Measurements from ENCODE around the gene DHX9. TPM values are rescaled to one million over a fixed set of nuclear protein-coding genes. Genes with fewer than 3 reads are reported as not detected.

Gene DHX9
- total RNA-seq, 1 experiment from 2014 or later: 191 TPM

DNA sequence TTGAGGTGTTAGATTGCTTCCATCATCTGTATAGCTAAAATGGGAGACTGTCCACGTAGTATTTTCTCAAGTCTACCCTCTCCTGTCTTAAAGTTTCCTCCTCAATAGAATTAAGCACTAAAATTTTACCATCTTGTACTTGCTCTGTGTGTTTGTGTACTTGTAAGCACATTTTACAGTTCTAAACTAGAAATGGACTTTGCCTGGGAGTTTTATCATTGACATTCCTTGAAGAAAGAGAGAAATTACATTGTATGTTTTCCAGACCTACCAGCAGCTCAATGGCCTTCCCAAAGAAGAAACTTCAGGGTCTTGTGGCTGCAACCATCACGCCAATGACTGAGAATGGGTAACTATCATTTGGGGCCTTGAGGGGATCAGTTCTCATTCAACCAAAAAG, 45.1 kb upstream of the DHX9 start:
- no TSS peak for BruUV-seq (replicated peaks)
- no peak overlapping the region for H3K4me3 ChIP-seq (ENCODE audit: low read length)
- POLR2A ChIA-PET (ENCODE audit: unreplicated experiment): no interaction called here
- H3K9me3 ChIP-seq (ENCODE audit: low read length): no peaks in the 10 kb centered on the region
- no peak overlapping the region for H3K27ac ChIP-seq (ENCODE audit: low read length)
- no peaks in the 10 kb centered on the region for H3K9me2 ChIP-seq (replicated peaks; ENCODE audit: low read length)
- H4K20me1 ChIP-seq (ENCODE audit: low read length): no peaks in the 10 kb centered on the region
- DNase-seq: no peak
- intact Hi-C loops (cut with micrococcal nuclease): no loop called here
- no peak for ATAC-seq
- CTCF ChIA-PET: no interaction called here
- H3K4me2 ChIP-seq (ENCODE audit: low read length): no peak overlapping the region
- no peak overlapping the region for H2AFZ ChIP-seq (ENCODE audit: low read length)
- no peak for TF ChIP-seq EZH2phosphoT487 (IDR thresholded peaks at IDR 0.05; ENCODE audit: borderline replicate concordance, low read length)
- TF ChIP-seq, protein P1, sequence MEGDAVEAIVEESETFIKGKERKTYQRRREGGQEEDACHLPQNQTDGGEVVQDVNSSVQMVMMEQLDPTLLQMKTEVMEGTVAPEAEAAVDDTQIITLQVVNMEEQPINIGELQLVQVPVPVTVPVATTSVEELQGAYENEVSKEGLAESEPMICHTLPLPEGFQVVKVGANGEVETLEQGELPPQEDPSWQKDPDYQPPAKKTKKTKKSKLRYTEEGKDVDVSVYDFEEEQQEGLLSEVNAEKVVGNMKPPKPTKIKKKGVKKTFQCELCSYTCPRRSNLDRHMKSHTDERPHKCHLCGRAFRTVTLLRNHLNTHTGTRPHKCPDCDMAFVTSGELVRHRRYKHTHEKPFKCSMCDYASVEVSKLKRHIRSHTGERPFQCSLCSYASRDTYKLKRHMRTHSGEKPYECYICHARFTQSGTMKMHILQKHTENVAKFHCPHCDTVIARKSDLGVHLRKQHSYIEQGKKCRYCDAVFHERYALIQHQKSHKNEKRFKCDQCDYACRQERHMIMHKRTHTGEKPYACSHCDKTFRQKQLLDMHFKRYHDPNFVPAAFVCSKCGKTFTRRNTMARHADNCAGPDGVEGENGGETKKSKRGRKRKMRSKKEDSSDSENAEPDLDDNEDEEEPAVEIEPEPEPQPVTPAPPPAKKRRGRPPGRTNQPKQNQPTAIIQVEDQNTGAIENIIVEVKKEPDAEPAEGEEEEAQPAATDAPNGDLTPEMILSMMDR (conservative IDR thresholded peaks at IDR 0.05; ENCODE audit: low read depth, low read length): no peak
- TF ChIP-seq EZH2 (IDR thresholded peaks at IDR 0.05; ENCODE audit: low read length, unreplicated experiment): no peak
- H3K36me3 ChIP-seq (ENCODE audit: low read depth, low read length): no peaks in the 10 kb centered on the region
- peaks cover 41% of the 10 kb centered on the region for H3K27me3 ChIP-seq (ENCODE audit: low read length)
- no peak overlapping the region for H3K9ac ChIP-seq (ENCODE audit: low read length)
- no peaks in the 10 kb centered on the region for H3K79me2 ChIP-seq (ENCODE audit: low read length)
- no peaks in the 10 kb centered on the region for H3F3A ChIP-seq (ENCODE audit: low read length, unreplicated experiment)
- no peaks in the 10 kb centered on the region for H3K4me1 ChIP-seq (ENCODE audit: insufficient read depth, low read length)

DNA sequence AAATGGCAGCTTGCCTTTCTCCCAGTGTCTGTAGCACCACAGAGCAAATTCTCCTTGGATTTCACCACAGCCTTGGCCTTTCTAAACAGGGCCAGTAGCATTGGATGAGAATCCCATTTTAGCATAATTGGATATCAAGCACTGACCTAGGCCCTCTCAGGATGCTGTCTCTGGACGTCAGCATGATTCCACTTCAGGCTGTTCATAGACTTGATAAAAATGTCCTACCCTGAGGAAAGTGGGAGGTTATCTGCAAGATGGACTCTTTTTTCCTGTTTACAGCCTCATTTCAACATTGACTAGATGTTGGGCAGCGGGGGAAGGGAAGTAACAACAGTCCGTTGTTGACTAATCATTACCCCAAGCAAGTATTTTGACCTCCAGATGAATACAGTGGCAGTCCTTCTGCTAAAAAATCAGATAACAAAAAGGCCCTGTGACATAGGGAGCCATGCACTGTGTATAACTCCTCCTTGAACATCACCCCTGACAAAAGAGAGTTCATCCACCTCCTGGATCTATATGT, 44.4 kb upstream of the DHX9 start:
- no peak overlapping the region for H3K9ac ChIP-seq (ENCODE audit: low read length)
- no peaks in the 10 kb centered on the region for H4K20me1 ChIP-seq (ENCODE audit: low read length)
- DNase-seq (no peak), ATAC-seq (no peak)
- intact Hi-C loops (cut with micrococcal nuclease): no loop called here
- H3K9me3 ChIP-seq (ENCODE audit: low read length): no peaks in the 10 kb centered on the region
- BruUV-seq (replicated peaks): no TSS peak
- H3K4me2 ChIP-seq (ENCODE audit: low read length): no peak overlapping the region
- H3K4me3 ChIP-seq (ENCODE audit: low read length): no peak overlapping the region
- CTCF ChIA-PET: no interaction called here
- no peaks in the 10 kb centered on the region for H3K36me3 ChIP-seq (ENCODE audit: low read depth, low read length)
- H3F3A ChIP-seq (ENCODE audit: low read length, unreplicated experiment): no peaks in the 10 kb centered on the region
- H3K27ac ChIP-seq (ENCODE audit: low read length): no peak overlapping the region
- peaks cover 35% of the 10 kb centered on the region for H3K27me3 ChIP-seq (ENCODE audit: low read length)
- TF ChIP-seq, protein P1 (conservative IDR thresholded peaks at IDR 0.05; ENCODE audit: low read depth, low read length): no peak
- TF ChIP-seq EZH2 (IDR thresholded peaks at IDR 0.05; ENCODE audit: low read length, unreplicated experiment): no peak
- no peak for TF ChIP-seq EZH2phosphoT487 (IDR thresholded peaks at IDR 0.05; ENCODE audit: borderline replicate concordance, low read length)
- H3K4me1 ChIP-seq (ENCODE audit: insufficient read depth, low read length): no peaks in the 10 kb centered on the region
- no peak overlapping the region for H2AFZ ChIP-seq (ENCODE audit: low read length)
- no peaks in the 10 kb centered on the region for H3K9me2 ChIP-seq (replicated peaks; ENCODE audit: low read length)
- H3K79me2 ChIP-seq (ENCODE audit: low read length): no peaks in the 10 kb centered on the region
- POLR2A ChIA-PET (ENCODE audit: unreplicated experiment): no interaction called here

DNA sequence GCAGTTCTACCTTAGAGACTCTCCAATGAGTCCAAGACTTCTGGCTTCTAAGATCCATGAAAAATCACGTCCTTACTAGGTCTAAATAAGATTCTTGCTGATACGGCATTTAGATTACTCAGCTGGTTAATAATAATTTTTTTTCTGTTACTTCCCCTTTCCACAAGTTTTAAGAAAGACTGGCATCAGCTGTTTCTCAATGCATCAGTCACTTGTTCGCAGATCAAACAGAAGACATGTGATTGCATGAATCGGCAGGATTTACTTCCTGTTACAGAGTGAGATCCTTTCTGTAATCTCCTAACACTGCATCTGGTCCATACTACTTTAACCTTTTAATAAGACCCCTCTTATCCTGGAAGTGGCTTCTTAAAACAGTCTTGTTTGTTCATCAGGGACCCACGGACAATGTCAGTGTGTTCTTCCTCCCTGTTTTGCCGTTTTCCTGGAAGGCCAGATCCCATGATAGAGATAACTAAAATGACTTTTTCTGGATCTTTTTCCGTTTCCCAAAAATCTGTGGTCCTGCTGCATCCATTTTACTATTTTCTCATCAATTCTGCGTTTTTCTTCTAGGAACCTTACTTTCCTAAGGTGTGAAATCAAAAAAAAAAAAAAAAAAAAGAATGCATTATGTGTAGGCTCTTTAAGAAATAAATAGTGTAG, 43.5 kb upstream of the DHX9 start:
- CTCF ChIA-PET: no interaction called here
- Histone ChIP-seq H4K20me1 (ENCODE audit: low read length) (no peaks in the 10 kb centered on the region), H3F3A (ENCODE audit: low read length, unreplicated experiment) (no peaks in the 10 kb centered on the region), H3K36me3 (ENCODE audit: low read depth, low read length) (no peaks in the 10 kb centered on the region), H2AFZ (ENCODE audit: low read length) (no peak overlapping the region), H3K79me2 (ENCODE audit: low read length) (no peaks in the 10 kb centered on the region), H3K9me2 (replicated peaks; ENCODE audit: low read length) (no peaks in the 10 kb centered on the region), H3K4me2 (ENCODE audit: low read length) (no peak overlapping the region), H3K4me1 (ENCODE audit: insufficient read depth, low read length) (no peaks in the 10 kb centered on the region), H3K9me3 (ENCODE audit: low read length) (no peaks in the 10 kb centered on the region), H3K4me3 (ENCODE audit: low read length) (no peak overlapping the region), H3K9ac (ENCODE audit: low read length) (no peak overlapping the region), H3K27ac (ENCODE audit: low read length) (no peak overlapping the region), H3K27me3 (ENCODE audit: low read length) (peaks cover 28% of the 10 kb centered on the region)
- no TSS peak for BruUV-seq (replicated peaks)
- no peak for DNase-seq
- POLR2A ChIA-PET (ENCODE audit: unreplicated experiment): no interaction called here
- intact Hi-C loops (cut with micrococcal nuclease): no loop called here
- no peak for TF ChIP-seq EZH2phosphoT487 (IDR thresholded peaks at IDR 0.05; ENCODE audit: borderline replicate concordance, low read length)
- no peak for TF ChIP-seq EZH2 (IDR thresholded peaks at IDR 0.05; ENCODE audit: low read length, unreplicated experiment)
- TF ChIP-seq, protein P1 (conservative IDR thresholded peaks at IDR 0.05; ENCODE audit: low read depth, low read length): no peak
- no peak for ATAC-seq

Measured in PC-3 (cell line).